ENCODE results near the gene CRTC2.
"Not testable (repeated sequence)": the region's sequence is repeated elsewhere in the genome, so short reads cannot be mapped to it uniquely, and the experiment has no call there.

The CRTC2 gene

DNA sequence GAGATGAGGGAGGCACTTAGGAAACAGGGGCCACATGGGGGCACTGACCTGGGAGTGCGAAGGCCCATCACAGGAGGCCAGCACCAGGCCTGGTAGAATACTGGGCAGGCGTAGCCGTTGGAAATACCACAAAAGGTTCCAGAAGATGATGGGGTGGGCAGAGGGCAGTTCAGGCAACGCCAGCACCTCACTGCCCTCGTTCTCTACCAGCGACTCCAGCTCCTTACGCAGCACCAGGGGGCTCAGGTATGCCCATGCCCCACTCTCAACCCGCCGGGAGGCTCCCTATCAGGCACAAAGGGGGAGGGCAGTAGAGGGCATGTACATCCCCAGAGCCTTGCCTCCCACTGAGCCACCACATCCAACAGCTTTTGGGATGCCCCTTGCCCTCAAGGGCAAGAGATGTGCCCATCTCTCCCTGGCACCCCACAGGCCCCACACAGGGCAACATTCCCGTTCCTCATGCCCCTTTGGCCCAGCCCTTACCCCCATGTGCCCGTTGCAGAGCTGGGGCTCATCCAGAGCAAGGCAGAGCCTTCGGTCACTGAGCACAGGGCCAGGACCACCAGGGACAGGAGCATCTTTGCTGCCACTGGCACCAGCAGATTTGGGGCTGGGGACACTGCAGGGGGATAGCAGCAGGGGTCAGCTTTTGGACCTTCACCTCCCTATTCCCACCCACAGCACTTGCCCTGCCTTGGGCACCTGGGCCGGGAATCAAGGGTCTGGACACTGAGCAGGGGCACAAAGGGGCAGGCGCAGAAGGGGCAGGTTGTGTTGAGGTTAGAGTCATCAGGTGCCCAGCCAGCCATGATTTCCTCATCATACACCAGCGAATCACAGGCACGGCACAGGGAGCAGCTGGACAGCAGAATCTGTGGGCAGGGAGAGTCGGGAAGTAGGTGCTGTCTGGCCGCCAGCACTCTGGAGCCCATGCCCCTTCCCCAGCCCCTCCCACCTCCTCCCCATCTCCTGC lies 26.0 kb downstream of the CRTC2 start:
- intact Hi-C loops (cut with DNase I) = no loop called here
- peak in 1 of 10 donors; percentile 62 for DNase-seq

DNA sequence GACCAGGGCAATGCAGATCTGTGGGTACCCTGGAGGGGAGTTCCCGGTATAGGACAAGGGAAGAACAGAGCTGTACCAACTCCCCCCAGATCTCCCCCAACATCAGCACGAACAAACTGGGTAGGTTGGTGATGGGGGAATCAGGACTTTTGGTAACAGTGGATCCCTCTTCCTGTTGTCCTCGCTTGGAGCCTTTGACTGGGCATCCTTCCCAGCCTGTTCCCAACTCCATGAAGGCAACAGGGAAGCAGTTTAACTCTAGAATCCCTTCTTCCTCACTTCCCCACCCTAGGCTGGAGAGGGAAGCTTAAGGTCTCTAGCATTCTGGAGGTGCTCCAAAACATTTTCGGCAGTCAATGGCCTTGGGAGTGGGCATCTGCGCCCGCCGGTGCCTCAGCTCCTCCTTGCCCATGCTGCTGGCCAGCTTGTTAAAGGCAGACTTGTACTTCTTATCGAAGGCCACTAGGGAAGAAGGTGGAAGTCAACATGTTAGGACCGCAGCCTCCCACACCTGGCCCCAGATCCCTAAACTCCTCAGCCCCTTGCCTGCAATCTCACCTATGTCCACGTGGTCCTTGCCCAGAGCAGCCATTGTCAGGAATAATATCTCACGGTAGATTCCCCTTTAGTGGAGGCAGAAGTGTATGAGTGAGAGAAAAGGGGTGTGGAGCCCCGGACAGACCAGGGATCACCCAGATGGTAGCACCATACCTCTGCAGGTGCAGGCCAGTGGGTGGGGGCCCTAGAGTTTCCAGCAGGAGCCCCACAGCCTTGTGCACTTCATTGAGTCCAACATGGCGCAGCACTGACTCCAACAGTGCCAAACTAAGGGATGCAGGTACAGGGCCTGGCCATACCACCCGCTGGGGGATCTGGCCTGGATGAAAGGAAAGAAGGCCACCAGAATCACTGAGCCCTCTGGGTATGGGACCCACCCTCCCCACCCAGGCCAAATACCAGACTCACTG lies 28.1 kb downstream of the CRTC2 start:
- intact Hi-C loops (cut with DNase I) = no loop called here
- peak in 2 of 10 donors; percentile 34 to 55 for DNase-seq

DNA sequence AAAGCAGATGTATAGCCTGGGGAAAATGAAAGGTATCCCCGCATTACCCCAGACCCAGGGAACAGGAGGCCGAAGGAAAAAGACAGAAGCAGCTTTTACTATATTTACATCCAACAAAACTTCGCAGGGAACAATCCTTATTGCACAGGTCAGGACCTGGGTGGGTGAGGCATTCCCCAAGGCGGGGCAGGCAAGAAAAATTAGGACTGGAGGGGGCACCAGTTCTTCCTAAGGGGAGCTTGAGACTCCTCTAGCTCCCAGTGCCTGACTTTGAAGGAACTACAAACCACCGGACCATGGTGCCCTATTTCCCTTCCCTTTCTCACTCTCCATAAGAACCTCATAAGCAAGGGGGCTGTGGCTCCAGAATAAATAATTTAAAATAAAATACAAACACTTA lies 29.0 kb downstream of the CRTC2 start:
- intact Hi-C loops (cut with DNase I) = no loop called here
- DNase-seq = peak in 1 of 10 donors; percentile 55

DNA sequence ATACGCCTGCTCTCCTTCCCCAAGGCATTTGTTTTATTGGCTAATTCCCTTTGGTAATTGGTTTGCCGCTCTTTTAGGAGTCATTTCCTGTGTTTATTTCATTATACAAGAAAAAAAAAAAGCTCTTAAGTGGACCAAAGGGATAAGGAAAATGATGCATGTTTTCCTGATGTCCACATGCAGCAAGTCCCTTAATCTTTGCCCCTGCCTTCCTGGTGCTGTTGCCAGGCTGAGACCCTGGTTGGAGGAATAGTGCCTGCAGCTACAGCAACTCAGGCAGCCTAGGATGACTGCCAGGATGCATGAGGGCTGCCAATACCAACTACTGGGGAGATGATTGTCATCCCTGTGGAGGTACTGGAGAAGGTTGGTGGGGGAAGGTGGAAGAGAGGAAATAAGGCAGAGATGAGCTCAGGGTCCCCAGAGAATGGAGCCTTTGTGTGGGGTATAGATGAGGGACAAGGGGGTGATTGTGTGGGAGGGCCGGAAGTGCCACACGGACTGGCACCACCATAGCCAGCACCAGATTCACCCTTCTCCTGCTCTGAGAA lies 29.5 kb downstream of the CRTC2 start:
- DNase-seq = peak in 9 of 10 donors; percentile 53 to 96 (median 67)

DNA sequence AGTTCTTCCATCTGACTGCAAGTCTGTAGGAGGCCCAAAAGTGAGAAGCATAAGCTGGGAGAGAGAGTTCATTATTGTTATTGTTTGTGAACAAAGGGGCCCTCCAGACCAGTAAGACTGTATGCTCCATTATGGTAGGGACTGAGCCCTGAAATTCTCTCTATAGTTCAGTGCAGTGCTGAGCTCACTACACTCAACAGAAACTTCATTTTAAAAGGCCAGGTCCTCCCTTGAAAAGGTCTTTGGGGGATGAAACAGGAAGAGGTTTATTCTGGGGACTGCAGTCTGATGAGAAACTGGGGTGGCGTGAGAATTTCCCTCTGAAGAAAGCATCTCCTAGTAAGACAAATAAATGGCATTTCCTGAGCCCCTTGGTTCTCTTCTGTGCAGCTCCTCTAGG lies 30.2 kb downstream of the CRTC2 start:
- intact Hi-C loops (cut with DNase I) = no loop called here
- DNase-seq = no peak

More for the DNA sequence above, 29.5 kb downstream of the CRTC2 start:
- intact Hi-C loops (cut with DNase I) = no loop called here

DNA sequence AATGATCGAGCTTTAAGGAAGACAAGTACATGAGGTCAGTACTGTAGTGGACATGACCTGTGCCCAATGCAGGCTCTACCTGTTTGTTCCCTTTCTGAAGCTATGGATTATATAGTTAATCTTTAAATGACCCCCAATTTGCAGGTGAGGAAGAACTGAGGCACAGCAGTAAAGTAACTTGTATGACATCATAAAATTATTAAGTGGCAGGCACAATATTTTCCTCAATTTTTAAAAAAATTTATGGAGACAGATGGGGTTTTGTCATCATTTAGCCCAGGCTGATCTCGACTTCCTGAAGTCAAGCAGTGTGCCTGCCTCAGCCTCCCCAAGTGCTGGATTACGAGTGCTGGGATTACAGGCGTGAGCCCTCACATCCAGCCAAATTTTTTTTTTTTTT lies 32.0 kb downstream of the CRTC2 start:
- DNase-seq = peak in 2 of 10 donors; percentile 23 to 68
- intact Hi-C loops (cut with DNase I) = no loop called here

DNA sequence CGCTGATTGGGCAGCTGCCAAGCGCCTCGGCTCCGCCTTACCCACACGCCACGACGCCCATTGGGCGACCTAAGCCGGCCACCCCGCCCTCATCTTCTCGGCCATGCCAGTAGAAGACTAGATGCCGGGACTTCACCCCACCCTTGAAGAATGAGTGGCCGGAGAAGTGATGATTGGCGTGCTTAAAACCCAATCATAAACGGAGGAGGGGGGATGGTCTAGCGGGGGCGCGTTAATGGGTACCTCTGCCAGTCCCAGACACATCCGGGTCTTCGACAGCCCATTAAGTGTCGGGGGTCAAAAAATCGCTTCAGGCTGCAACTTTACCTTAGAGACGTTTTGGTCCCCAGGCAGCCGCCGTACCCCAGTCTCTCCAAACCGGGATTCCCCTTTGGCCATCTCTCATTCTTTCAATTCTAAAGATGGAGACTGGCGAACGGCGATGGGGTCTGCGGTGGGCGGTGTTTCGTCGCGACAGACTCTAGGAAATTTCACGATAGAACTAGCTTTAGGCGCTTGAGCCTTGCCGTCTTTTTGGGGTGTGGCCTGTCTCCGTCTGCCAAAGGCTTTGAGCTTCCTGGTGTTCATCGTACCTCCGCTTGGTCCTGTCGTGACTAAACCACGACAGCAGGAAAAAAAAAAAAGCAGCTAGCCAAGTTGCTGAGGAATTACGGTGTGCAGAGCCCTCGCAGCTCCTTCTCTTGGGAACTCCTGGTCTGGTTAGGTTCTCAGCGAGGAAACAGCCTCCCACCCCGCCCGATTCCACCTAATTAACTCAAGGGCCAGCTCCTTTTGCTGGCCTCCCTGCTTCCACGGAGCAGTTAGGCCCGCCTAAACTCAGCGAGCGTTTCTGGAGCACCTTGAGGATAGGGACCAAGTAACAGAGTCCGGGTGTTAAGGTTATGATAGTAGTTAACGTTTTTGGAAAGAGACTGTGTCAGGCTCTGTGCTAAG lies 35.2 kb downstream of the CRTC2 start, which contains the start of gene GATAD2B:
Gene GATAD2B (minus strand): TSS at position 1 of the 954 bp plus-strand sequence. CDS start 94,625 bp downstream, outside the sequence.
- intact Hi-C loops (cut with DNase I) = loop anchor here (2.0 kb wide), 1 partner anchor 42 kb away; no protein-coding TSS in a partner anchor
- peak; percentile 97 to 100 (median 99) for DNase-seq

DNA sequence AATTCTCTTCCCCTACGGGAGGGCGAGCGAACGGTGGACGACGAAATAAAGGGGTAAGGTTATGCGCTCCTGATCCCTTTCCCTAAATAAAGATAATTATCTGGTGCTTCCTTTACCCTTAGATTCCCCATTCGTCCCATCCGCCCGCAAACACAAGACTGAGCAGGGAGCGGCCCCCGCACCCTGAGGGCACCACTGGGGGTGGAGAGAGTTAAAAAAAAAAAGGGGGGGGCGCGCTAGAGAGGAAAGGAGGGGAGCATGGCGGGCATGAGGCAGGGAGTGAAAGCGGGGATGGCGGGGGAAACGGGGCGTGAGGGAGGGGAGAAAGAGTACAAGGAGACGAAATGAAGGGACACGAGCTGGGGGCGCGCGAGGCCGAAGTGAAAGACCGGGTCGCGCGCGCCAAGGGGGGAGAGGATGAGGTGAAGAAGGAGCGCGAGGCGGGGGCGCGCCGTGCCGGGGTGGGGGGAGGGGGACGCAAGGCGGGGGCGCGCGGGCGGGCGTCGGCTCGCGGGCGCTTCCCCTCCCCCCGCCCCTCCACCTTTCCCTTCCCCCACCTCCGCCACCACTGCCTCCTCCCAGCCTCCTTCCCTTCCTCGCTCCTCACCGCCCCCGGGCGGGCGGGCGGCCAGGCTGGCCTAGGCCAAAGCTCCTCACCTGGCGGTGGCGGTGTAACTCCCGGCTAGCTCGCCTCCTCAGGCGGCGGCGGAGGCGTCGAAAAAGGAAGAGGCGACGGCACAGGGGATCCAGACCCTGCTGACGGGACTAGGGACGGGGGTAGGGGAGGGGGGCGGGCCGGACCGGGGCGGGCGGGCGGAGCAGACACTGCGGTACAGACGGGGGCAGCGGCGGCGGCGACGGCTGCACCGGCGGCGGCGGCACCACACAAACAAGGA lies 36.1 kb downstream of the CRTC2 start:
- intact Hi-C loops (cut with DNase I) = loop anchor here (2.0 kb wide), 1 partner anchor 42 kb away; no protein-coding TSS in a partner anchor
- peak in 5 of 10 donors; percentile 28 to 80 (median 41) for DNase-seq

DNA sequence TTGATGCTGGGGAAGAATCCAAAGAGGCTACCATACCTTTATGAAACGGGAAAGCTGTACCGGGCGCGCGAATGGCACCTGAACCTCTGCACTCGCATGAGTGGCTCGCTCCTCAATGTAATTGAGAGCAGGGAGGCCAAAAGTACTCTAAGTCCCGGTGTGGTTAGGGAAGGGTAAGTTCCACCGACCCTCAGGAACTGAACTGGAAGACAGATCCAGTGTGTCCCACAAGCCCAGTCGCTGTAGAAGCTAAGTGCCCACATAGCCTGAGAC lies 36.7 kb downstream of the CRTC2 start:
- DNase-seq = peak in 1 of 10 donors; percentile 41
- intact Hi-C loops (cut with DNase I) = loop anchor here (2.0 kb wide), 1 partner anchor 41 kb away; no protein-coding TSS in a partner anchor

DNA sequence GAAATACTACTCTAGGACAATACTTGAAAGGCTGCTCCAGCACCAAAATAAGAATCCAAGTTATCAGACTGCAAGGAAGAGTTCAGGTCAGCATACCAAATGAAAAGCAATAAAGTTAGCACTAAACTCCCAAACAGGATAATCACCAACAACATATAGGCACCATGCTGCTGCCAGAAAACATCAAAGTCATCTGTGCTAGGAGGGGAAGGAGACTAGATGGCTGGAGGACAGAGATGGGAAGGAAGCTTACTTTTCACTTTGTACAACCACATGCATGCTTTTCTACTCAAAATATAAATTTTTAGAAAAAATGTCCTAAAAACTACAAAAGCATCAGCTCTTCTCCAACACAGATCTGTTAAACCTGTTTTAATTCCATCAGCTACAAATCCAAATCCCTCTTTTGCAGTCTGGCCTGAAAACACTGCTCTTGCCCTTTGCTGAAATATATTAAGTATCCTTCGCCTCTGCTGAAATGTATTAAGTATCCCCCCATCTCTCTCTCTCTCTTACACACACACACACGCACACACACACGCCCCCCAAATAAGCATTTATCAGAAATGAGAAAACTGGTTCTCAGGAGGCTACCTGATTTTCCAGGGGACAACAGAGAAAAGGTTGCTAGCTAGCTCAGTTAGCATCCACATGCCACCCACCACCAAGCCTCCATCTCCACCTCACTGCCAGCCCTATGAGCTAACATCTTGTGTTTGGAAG lies 37.2 kb downstream of the CRTC2 start:
- intact Hi-C loops (cut with DNase I) = no loop called here
- DNase-seq = no peak

DNA sequence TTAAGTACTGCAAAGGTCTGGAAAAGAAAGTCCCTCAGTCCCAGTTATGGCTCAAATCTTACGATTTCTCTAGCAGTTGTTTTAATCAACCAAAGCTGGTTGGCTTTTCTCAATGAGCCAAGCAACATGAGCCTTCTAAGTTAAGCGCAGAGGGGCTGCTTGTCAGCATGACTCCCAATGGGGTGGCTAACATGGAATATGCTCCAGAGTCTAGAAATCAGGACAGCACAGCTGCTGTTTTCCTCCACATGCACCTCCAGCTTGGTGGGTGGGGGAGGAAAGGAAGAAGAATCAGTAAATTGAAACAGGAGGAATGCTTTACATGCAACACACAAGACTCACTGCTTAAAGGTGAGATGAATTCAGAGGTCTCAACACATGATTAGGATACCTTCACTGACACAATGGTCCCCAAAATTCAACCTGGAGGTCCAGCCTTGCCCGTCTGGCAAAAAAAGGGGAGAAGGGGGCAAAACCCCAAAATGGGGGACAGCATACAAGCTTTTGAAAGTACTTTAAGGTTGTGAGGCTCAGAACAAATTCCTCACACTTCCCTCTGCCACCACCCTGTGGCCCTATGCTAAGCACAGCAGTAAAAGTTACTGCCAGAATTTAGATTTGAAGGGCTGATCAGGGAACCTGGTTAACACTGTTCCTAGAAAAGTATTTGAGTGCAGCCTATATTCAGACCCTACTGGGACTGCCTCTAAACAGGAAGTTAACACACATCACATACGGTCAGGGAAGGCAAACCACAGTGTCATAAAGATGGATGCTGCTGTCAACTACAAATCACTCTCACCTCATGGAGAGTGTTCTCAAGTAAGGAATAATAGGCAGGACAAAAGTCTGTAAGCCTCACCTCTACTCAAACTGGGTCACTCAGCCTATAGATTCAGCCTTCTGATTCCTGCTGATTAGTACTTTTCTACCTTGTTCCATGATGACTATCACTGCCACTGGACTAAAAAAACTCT lies 38.2 kb downstream of the CRTC2 start:
- DNase-seq = peak in 1 of 10 donors; percentile 41
- intact Hi-C loops (cut with DNase I) = no loop called here

DNA sequence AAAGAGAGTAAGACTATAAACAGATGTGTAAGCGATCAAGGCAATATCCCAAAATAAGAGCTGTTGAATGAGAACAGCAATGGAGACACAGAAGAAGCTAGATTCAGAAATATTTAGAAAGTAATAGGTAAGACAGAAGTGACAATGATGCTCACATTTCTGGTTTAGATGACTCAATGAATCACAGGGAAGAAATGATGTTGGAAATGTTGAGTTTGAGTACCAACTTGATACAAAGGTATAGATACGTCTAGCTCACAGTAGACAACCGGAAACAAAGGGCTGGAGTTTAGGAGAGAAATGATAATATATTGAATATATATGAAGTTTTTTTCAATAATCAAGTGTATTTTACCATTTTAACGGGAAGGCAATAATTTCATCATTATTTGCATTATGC lies 42.1 kb downstream of the CRTC2 start:
- DNase-seq = no peak
- intact Hi-C loops (cut with DNase I) = no loop called here

DNA sequence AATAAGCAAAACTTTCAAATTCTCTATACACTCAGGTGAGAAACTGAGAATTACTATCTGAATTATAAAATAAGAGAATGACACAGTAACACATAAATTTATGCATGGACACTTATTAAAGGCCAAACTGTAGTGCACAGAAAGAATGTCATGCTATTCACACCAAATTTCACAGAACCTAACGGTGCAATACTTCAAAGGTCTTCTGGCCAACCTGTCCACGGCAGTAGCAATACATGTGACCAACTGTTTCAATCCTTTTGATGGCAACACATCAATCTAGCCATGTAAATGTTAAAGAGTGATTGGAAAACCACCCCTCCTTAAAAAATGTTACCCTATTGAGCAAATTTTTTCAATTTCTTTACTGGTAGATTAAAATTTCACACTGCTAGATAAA lies 46.1 kb downstream of the CRTC2 start:
- intact Hi-C loops (cut with DNase I) = no loop called here

DNA sequence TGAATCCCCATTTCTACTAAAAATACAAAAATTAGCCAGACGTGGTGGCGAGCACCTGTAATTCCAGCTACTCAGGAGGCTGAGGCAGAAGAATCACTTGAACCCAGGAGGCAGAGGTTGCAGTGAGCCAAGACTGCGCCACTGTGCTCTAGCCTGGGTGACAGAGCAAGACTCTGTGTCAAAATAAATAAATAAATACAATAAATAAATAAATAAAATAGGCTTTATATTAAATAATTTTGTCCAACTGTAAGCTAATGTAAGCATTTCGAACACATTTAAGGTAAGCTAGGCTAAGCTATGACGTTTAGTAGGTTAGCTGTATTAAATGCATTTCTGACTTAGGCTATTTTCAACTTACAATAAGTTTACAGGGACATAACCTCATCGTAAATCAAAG lies 47.9 kb downstream of the CRTC2 start:
- intact Hi-C loops (cut with DNase I) = not testable (repeated sequence)

More for the DNA sequence above, 46.1 kb downstream of the CRTC2 start:
- no peak for DNase-seq

DNA sequence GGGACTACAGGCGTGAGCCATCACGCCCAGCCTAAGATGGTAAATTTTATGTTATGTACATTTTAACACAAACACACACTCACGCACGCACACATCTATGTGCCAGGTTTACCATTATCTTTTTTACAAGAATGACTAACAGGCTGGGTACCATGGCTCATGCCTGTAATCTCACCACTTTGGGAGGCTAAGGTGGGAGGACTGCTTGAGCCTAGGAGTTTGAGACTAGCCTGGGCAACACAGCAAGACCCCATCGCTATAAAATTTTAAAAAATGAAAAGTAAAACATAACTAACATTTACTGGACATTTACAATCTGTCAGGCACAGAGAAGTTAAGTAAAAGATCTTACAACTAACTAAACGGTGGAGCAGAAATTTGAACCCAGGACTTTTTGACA lies 50.3 kb downstream of the CRTC2 start:
- intact Hi-C loops (cut with DNase I) = no loop called here

More for the DNA sequence above, 47.9 kb downstream of the CRTC2 start:
- DNase-seq = not testable (repeated sequence)

DNA sequence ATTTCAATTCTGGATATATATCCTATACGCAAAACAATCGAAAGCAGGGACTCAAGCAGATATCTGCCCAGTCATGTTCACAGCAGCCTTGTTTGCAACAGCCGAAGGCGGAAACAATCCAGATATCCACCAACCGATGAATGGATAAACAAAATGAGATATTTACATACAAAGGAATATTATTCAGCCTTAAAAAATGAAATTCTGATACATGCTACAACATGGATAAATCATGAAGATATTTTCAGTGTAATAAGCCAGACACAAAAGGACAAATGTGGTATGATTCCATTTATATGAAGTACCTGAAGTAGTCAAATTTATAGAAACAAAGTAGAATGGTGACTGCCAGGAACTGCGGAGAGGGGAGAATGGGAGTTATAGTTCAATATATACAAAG lies 51.3 kb downstream of the CRTC2 start:
- intact Hi-C loops (cut with DNase I) = no loop called here
- no peak for DNase-seq

More for the DNA sequence above, 50.3 kb downstream of the CRTC2 start:
- DNase-seq = no peak
